Measurements from ENCODE around the gene ITGA5.

ITGA5 gene

GRCh38 chr12:54389134-54389508 lies 29.9 kb downstream of the ITGA5 start:
- no peak for DNase-seq (ENCODE audit: low read depth)

GRCh38 chr12:54388237-54389133 lies 30.6 kb downstream of the ITGA5 start:
- DNase-seq (ENCODE audit: low read depth), result no peak

- no peak for DNase-seq (ENCODE audit: low read depth)
Observed at GRCh38 chr12:54387114-54387467, 32.0 kb downstream of the ITGA5 start.

GRCh38 chr12:54386403-54387113 lies 32.5 kb downstream of the ITGA5 start:
- no peak for DNase-seq (ENCODE audit: low read depth)

GRCh38 chr12:54385251-54385914 lies 33.7 kb downstream of the ITGA5 start:
- no peak for DNase-seq (ENCODE audit: low read depth)

GRCh38 chr12:54384591-54385041 lies 34.5 kb downstream of the ITGA5 start, which contains the start of gene ZNF385A:
ZNF385A (minus strand) TSS chr12:54384733; CDS start chr12:54384514, 219 bp downstream.
- DNase-seq (ENCODE audit: low read depth), result no peak

- DNase-seq (ENCODE audit: low read depth), result no peak
Observed at GRCh38 chr12:54383041-54383609, 35.9 kb downstream of the ITGA5 start.

- no peak for DNase-seq (ENCODE audit: low read depth)
Observed at GRCh38 chr12:54381136-54381535, 37.9 kb downstream of the ITGA5 start.

- DNase-seq (ENCODE audit: low read depth), result peak; percentile 93
Observed at GRCh38 chr12:54379398-54380201, 39.5 kb downstream of the ITGA5 start.

GRCh38 chr12:54378796-54379397 lies 40.2 kb downstream of the ITGA5 start:
- DNase-seq (ENCODE audit: low read depth), result no peak

- DNase-seq (ENCODE audit: low read depth), result no peak
Observed at GRCh38 chr12:54377797-54378515, 41.1 kb downstream of the ITGA5 start.

- DNase-seq (ENCODE audit: low read depth), result no peak
Observed at GRCh38 chr12:54377007-54377406, 42.1 kb downstream of the ITGA5 start.

GRCh38 chr12:54376596-54376995 lies 42.5 kb downstream of the ITGA5 start:
- no peak for DNase-seq (ENCODE audit: low read depth)

- DNase-seq (ENCODE audit: low read depth), result no peak
Observed at GRCh38 chr12:54375259-54375579, 43.8 kb downstream of the ITGA5 start.

GRCh38 chr12:54374562-54375258 lies 44.4 kb downstream of the ITGA5 start:
- no peak for DNase-seq (ENCODE audit: low read depth)

- no peak for DNase-seq (ENCODE audit: low read depth)
Observed at GRCh38 chr12:54373649-54374561, 45.2 kb downstream of the ITGA5 start.

GRCh38 chr12:54372113-54372806 lies 46.8 kb downstream of the ITGA5 start:
- DNase-seq (ENCODE audit: low read depth), result no peak

Data from activated T-cell treated with anti-CD3 and anti-CD28 coated beads for 1 hour (primary cell).